HepG2 (cell line): Measurements from ENCODE around the gene ZCCHC8. TPM values are rescaled to one million over a fixed set of nuclear protein-coding genes. Genes with fewer than 3 reads are reported as not detected.
A peak's percentile ranks its signal among the peaks of the same experiment; 100 is the strongest.

Experiments
- ARHGAP35 ChIP-seq: sonication (generic); formaldehyde crosslinking; IDR thresholded peaks from 2 replicates; pipeline ENCODE4 v1.9.0; 2022; ENCODE audit warnings: mild to moderate bottlenecking, inconsistent platforms, moderate library complexity, missing genetic modification reagents, borderline replicate concordance
- CEBPB ChIP-seq: IDR thresholded peaks from 2 replicates; pipeline ENCODE4 v1.6.1; 2011; ENCODE audit warnings: low read depth, low read length, improper control_type of control experiment, borderline replicate concordance
- CHD4 ChIP-seq: fragments of 200-600 bp; sonication (generic); IDR thresholded peaks from 2 replicates; pipeline ENCODE4 v1.7.0; 2017; ENCODE audit warnings: mild to moderate bottlenecking, low read length, borderline replicate concordance
- ELF1 ChIP-seq: sonication (generic); formaldehyde crosslinking; IDR thresholded peaks from 2 replicates; pipeline ENCODE4 v1.4.0; 2020; ENCODE audit warnings: missing genetic modification reagents
- ETS1 ChIP-seq: sonication (generic); formaldehyde crosslinking; IDR thresholded peaks from 2 replicates; pipeline ENCODE4 v1.4.0; 2020; ENCODE audit warnings: missing genetic modification reagents
- HINFP ChIP-seq: sonication (generic); formaldehyde crosslinking; IDR thresholded peaks from 2 replicates; pipeline ENCODE4 v1.4.0; 2020; ENCODE audit warnings: low read depth, mild to moderate bottlenecking, missing genetic modification reagents
- HMG20A ChIP-seq: IDR thresholded peaks from 2 replicates; pipeline ENCODE4 v1.6.1; 2016; ENCODE audit warnings: borderline replicate concordance
- HNRNPL ChIP-seq: fragments of 200-400 bp; formaldehyde crosslinking; IDR thresholded peaks from 2 replicates; pipeline ENCODE4 v1.6.1; 2017; ENCODE audit warnings: mild to moderate bottlenecking, low read depth, low read length
- MIER3 ChIP-seq: IDR thresholded peaks from 2 replicates; pipeline ENCODE4 v1.6.1; 2016; ENCODE audit warnings: missing compliant biosample characterization, borderline replicate concordance
- PAWR ChIP-seq: sonication (generic); formaldehyde crosslinking; IDR thresholded peaks from 2 replicates; pipeline ENCODE4 v1.4.0; 2020; ENCODE audit warnings: missing genetic modification reagents, mild to moderate bottlenecking, borderline replicate concordance
- PRDM15 ChIP-seq: sonication (generic); formaldehyde crosslinking; IDR thresholded peaks from 2 replicates; pipeline ENCODE4 v1.4.0; 2020; ENCODE audit warnings: missing genetic modification reagents
- SALL1 ChIP-seq: sonication (generic); formaldehyde crosslinking; IDR thresholded peaks from 2 replicates; pipeline ENCODE4 v1.8.0; 2022; ENCODE audit warnings: mild to moderate bottlenecking, missing genetic modification reagents
- SALL2 ChIP-seq: sonication (generic); formaldehyde crosslinking; IDR thresholded peaks from 2 replicates; pipeline ENCODE4 v1.8.1; 2023; ENCODE audit warnings: mild to moderate bottlenecking, missing genetic modification reagents, inconsistent platforms
- SMAD9 ChIP-seq: sonication (generic); formaldehyde crosslinking; IDR thresholded peaks from 2 replicates; pipeline ENCODE4 v1.5.1; 2020; ENCODE audit warnings: mild to moderate bottlenecking, missing genetic modification reagents
- SMYD3 ChIP-seq: sonication (generic); formaldehyde crosslinking; IDR thresholded peaks from 2 replicates; pipeline ENCODE4 v1.8.1; 2023; ENCODE audit warnings: mild to moderate bottlenecking, missing genetic modification reagents
- SP5 ChIP-seq: IDR thresholded peaks from 2 replicates; pipeline ENCODE4 v1.6.1; 2016; ENCODE audit warnings: low read depth, borderline replicate concordance
- TBP ChIP-seq: sonication (generic); formaldehyde crosslinking; IDR thresholded peaks from 2 replicates; pipeline ENCODE4 v1.5.0; 2020; ENCODE audit warnings: missing genetic modification reagents
- TCF7L2 ChIP-seq: IDR thresholded peaks from 2 replicates; pipeline ENCODE4 v1.6.1; 2011; ENCODE audit warnings: mild to moderate bottlenecking, low read depth, low read length, moderate library complexity
- ZBTB7B ChIP-seq: sonication (generic); formaldehyde crosslinking; IDR thresholded peaks from 2 replicates; pipeline ENCODE4 v1.4.0; 2020; ENCODE audit warnings: missing genetic modification reagents
- ZNF563 ChIP-seq: sonication (generic); formaldehyde crosslinking; IDR thresholded peaks from 2 replicates; pipeline ENCODE4 v1.8.0; 2022; ENCODE audit warnings: mild to moderate bottlenecking, moderate library complexity, missing genetic modification reagents
- ZSCAN30 ChIP-seq: sonication (generic); formaldehyde crosslinking; IDR thresholded peaks from 2 replicates; pipeline ENCODE4 v1.5.0; 2020; ENCODE audit warnings: mild to moderate bottlenecking, missing genetic modification reagents
- polyA plus RNA-seq, 8 experiments: library from polyadenylated mRNA; depleted of rRNA in 3 of 8; stranded (reverse) in 7 of 8; unstranded in 1 of 8; fragments of >200 nt; fragmentation: Illumina TruSeq in 4 of 8; extraction: Trizol in 4 of 8; gene quantifications; 2 replicates each; pipeline versions ENCODE4 v1.2.1 to v1.2.3, GENCODE V29; 2011 to 2016; ENCODE audit warnings: low read depth in 4 of 8, missing spikeins in 1 of 8, mixed read lengths in 1 of 8; ENCODE audit not compliant: insufficient read depth in 1 of 8
- total RNA-seq, 5 experiments: library from RNA; depleted of rRNA; stranded (reverse); fragments of >200 nt; fragmentation: Illumina TruSeq; extraction: Trizol; gene quantifications; 2 replicates each; pipeline ENCODE4 v1.2.3, GENCODE V29; 2016; ENCODE audit warnings: low read depth in 1 of 5

ZCCHC8 gene
- total and polyA plus RNA-seq, 2 of the 13 experiments (the other 11 are each of a cell fraction or from before 2014, with no cell fraction given), result 18.6 to 20.9 TPM

- no peak for TF ChIP-seq PRDM15 (CRISPR knock-in tag)
- no peak for TF ChIP-seq SALL2 (CRISPR knock-in tag)
- no peak for TF ChIP-seq SMYD3 (CRISPR knock-in tag)
- TF ChIP-seq HINFP (CRISPR knock-in tag), result no peak
- peak; percentile 92 for TF ChIP-seq CEBPB
- no peak for TF ChIP-seq HNRNPL
- no peak for TF ChIP-seq TBP (CRISPR knock-in tag)
- TF ChIP-seq ZSCAN30 (CRISPR knock-in tag), result no peak
- no peak for TF ChIP-seq ZBTB7B (CRISPR knock-in tag)
- TF ChIP-seq MIER3 (CRISPR knock-in tag), result no peak
- no peak for TF ChIP-seq SMAD9 (CRISPR knock-in tag)
- no peak for TF ChIP-seq ZNF563
- no peak for TF ChIP-seq ELF1
- TF ChIP-seq HMG20A (CRISPR knock-in tag), result peak; percentile 24; the same call in 1 of the 2 replicates
- no peak for TF ChIP-seq ARHGAP35 (CRISPR knock-in tag)
- peak; percentile 73; the same call in 1 of the 2 replicates for TF ChIP-seq CHD4
- no peak for TF ChIP-seq ETS1 (CRISPR knock-in tag)
- 0 out of 2 replicates have a peak, but pooled peaks have one; percentile 29 for TF ChIP-seq SALL1 (CRISPR knock-in tag)
- TF ChIP-seq SP5 (CRISPR knock-in tag), result no peak
- TF ChIP-seq TCF7L2, result no peak
- TF ChIP-seq PAWR, result no peak
Observed at GRCh38 chr12:122449317-122449716, 51.4 kb downstream of the ZCCHC8 start (continued).
